CD8-positive, alpha-beta memory T cell (primary cell): Measurements from ENCODE around the gene GPR171. TPM values are rescaled to one million over a fixed set of nuclear protein-coding genes. Genes with fewer than 3 reads are reported as not detected.
A peak's percentile ranks its signal among the peaks of the same experiment; 100 is the strongest.
"Not testable (repeated sequence)": the region's sequence is repeated elsewhere in the genome, so short reads cannot be mapped to it uniquely, and the experiment has no call there.

Source experiments
- CTCF ChIA-PET: fragments of 350-600 bp; sonication (Branson Sonifier 250); formaldehyde crosslinking; loops from one replicate; lab custom pipeline; 2021; ENCODE audit warnings: antibody characterized with exemption; lab: Charles Lee
- POLR2A ChIA-PET: fragments of 350-600 bp; sonication (Branson Sonifier 250); formaldehyde crosslinking; loops from one replicate; lab custom pipeline; 2021; ENCODE audit warnings: antibody characterized with exemption; lab: Charles Lee
- DNase-seq, 5 donors: peaks; one replicate each; pipeline versions ENCODE4 v3.0.0 to v3.0.0-alpha.2; 2020 to 2022; ENCODE audit warnings: mixed read lengths in 1 of 5
- H3K27ac ChIP-seq: one replicate; pipeline ENCODE4 v1.7.0; 2013; ENCODE audit warnings: low read depth, mild to moderate bottlenecking, low read length, moderate library complexity
- H3K27me3 ChIP-seq: 2 replicates; pipeline ENCODE4 v1.7.0; 2013; ENCODE audit warnings: low read length, mild to moderate bottlenecking; ENCODE audit not compliant: insufficient read depth, poor library complexity, severe bottlenecking
- H3K36me3 ChIP-seq: 2 replicates; pipeline ENCODE4 v1.7.0; 2013; ENCODE audit warnings: mild to moderate bottlenecking, low read length, moderate library complexity; ENCODE audit not compliant: insufficient read depth
- H3K4me1 ChIP-seq: 2 replicates; pipeline ENCODE4 v1.7.0; 2013; ENCODE audit warnings: mild to moderate bottlenecking, low read length, moderate library complexity; ENCODE audit not compliant: insufficient read depth
- H3K4me3 ChIP-seq: 2 replicates; pipeline ENCODE4 v1.7.0; 2013; ENCODE audit warnings: mild to moderate bottlenecking, low read length
- H3K9me3 ChIP-seq: 2 replicates; pipeline ENCODE4 v1.7.0; 2013; ENCODE audit warnings: mild to moderate bottlenecking, low read length
- H3K27ac Mint-ChIP-seq, 8 donors: one replicate each; pipeline ENCODE4 v1.8.0; 2020 to 2021; ENCODE audit warnings: mixed read lengths in 8 of 8, mild to moderate bottlenecking in 6 of 8, inconsistent platforms in 3 of 8, moderate library complexity in 3 of 8
- H3K27me3 Mint-ChIP-seq, 2 donors: one replicate each; pipeline ENCODE4 v1.8.0; 2020 to 2021; ENCODE audit warnings: mixed read lengths in 2 of 2, mild to moderate bottlenecking in 1 of 2, moderate library complexity in 1 of 2
- H3K36me3 Mint-ChIP-seq, 3 donors: one replicate each; pipeline ENCODE4 v1.8.0; 2020 to 2021; ENCODE audit warnings: mixed read lengths in 3 of 3, inconsistent platforms in 1 of 3, mild to moderate bottlenecking in 1 of 3
- H3K4me1 Mint-ChIP-seq, 3 donors: one replicate each; pipeline ENCODE4 v1.8.0; 2020 to 2021; ENCODE audit warnings: mixed read lengths in 3 of 3, inconsistent platforms in 1 of 3, mild to moderate bottlenecking in 1 of 3
- H3K4me3 Mint-ChIP-seq, 7 donors: one replicate each; pipeline ENCODE4 v1.8.0; 2020 to 2021; ENCODE audit warnings: mixed read lengths in 7 of 7, mild to moderate bottlenecking in 6 of 7, moderate library complexity in 4 of 7, inconsistent platforms in 2 of 7
- H3K9me3 Mint-ChIP-seq, 5 donors: one replicate each; pipeline ENCODE4 v1.8.0; 2020 to 2022; ENCODE audit warnings: mixed read lengths in 5 of 5, mild to moderate bottlenecking in 3 of 5, moderate library complexity in 2 of 5, inconsistent platforms in 1 of 5
- polyA plus RNA-seq: library from polyadenylated mRNA; unstranded; fragments of 300-500 nt; fragmentation: Illumina TruSeq; gene quantifications from one replicate; pipeline ENCODE4 v1.2.3, GENCODE V29; 2021
- total RNA-seq, 2 experiments: library from RNA; stranded (reverse); gene quantifications; one replicate each; pipeline ENCODE4 v1.2.3, GENCODE V29; 2021

GPR171 gene, protein sequence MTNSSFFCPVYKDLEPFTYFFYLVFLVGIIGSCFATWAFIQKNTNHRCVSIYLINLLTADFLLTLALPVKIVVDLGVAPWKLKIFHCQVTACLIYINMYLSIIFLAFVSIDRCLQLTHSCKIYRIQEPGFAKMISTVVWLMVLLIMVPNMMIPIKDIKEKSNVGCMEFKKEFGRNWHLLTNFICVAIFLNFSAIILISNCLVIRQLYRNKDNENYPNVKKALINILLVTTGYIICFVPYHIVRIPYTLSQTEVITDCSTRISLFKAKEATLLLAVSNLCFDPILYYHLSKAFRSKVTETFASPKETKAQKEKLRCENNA
- total RNA-seq (100 to 1,000 TPM; 179 to 188 TPM), polyA plus RNA-seq (264 TPM)

DNA sequence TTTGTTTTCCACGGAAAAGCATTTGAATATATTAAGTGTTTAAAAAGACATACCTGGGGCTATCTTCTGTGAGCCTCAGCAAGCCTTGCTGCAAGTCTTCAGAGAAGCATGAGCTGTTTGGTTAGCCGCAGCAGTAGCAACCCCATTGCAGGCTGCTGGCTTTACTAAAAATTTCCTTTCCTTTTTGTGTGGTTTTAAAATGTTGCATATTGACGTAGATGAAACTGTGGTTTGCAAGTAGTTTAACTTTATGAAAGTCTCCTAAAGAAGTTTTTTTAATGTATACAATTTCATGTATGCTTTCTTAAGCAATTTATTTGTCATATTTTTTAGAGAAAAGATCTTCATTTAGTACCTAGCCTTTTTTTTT, at the start of gene GPR171:
GPR171 (minus strand) TSS at position 166 of the 370 bp plus-strand sequence. CDS start 3,830 bp downstream, outside the sequence.
- H3K9me3 Mint-ChIP-seq, result peaks cover 0 to 9% (median 0%) of the 10 kb centered on the region in 5 donors
- H3K27ac Mint-ChIP-seq, result peak within 1 kb of the TSS; percentile 91 to 97 (median 94)
- peaks cover 15 to 47% (median 32%) of the 10 kb centered on the region in 3 donors for H3K36me3 Mint-ChIP-seq
- CTCF ChIA-PET, result interaction anchor here (0.6 to 2.9 kb wide), 7 partner anchors 20 to 440 kb away, joined by 3 to 15 read pairs (median 4); partner anchors contain the start of gene SIAH2
- H3K4me3 Mint-ChIP-seq, result peak within 1 kb of the TSS; percentile 78 to 97 (median 88)
- Histone ChIP-seq H3K27ac (peak within 1 kb of the TSS; percentile 62), H3K4me3 (peak within 1 kb of the TSS; percentile 54), H3K27me3 (no peaks in the 10 kb centered on the region), H3K9me3 (no peaks in the 10 kb centered on the region), H3K4me1 (peaks cover 71% of the 10 kb centered on the region), H3K36me3 (peaks cover 11% of the 10 kb centered on the region)
- no peaks in the 10 kb centered on the region for H3K27me3 Mint-ChIP-seq
- POLR2A ChIA-PET, result interaction anchor here (0.6 to 1.6 kb wide), 5 partner anchors 8 to 439 kb away, joined by 3 to 4 read pairs (median 3); no protein-coding TSS in a partner anchor
- DNase-seq, result peak; percentile 46 to 86 (median 82)
- H3K4me1 Mint-ChIP-seq, result peaks cover 65 to 84% (median 76%) of the 10 kb centered on the region in 3 donors

DNA sequence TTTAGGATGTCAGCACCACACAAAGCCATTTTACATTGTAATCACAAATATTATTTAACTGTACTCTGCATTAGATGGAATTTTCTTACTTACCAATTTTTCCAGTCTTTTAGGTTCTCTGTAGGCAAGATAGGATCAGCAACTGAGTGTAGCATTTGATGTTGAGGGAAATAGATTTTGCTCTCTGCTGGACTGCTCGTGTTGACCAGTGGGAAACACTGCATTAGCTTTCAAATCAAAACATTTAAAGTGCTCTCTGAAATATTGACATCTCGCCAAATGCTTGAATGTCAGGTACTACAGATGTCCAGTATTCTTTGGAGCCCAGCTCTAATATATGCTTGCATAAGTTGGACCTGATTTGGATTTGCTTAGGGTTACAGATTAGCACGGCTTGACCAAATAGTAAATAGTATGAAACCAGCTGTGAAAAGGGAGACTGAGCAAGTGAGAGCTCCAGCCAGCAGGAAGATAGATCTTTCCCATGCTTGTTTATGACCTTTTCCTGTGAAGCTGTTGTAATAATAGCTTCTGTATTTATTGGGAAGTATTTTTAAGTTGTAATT, 45.8 kb upstream of the GPR171 start:
- H3K27ac ChIP-seq, result no peak overlapping the region
- Mint-ChIP-seq H3K4me1 (peaks cover 0 to 1% (median 0%) of the 10 kb centered on the region in 3 donors), H3K9me3 (no peaks in the 10 kb centered on the region), H3K4me3 (no peak overlapping the region), H3K27me3 (peaks cover 0 to 4% of the 10 kb centered on the region in 2 donors), H3K36me3 (peaks cover 0 to 6% (median 0%) of the 10 kb centered on the region in 3 donors), H3K27ac (no peak overlapping the region)
- no peaks in the 10 kb centered on the region for H3K9me3 ChIP-seq
- H3K27me3 ChIP-seq, result no peaks in the 10 kb centered on the region
- ChIA-PET CTCF (interaction anchor here (0.8 kb wide), 1 partner anchor 21 kb away, joined by 3 read pairs; no protein-coding TSS in a partner anchor), POLR2A (no interaction called here)
- no peaks in the 10 kb centered on the region for H3K4me1 ChIP-seq
- no peak for DNase-seq
- H3K36me3 ChIP-seq, result no peaks in the 10 kb centered on the region
- no peak overlapping the region for H3K4me3 ChIP-seq

- H3K4me3 Mint-ChIP-seq, CTCF ChIA-PET, DNase-seq: not testable (repeated sequence)
These were observed 39.0 kb upstream of the GPR171 start for GRCh38 chr3:151242006-151242405.

GRCh38 chr3:151236736-151237135, 33.7 kb upstream of the GPR171 start:
- Mint-ChIP-seq H3K27me3 (no peaks in the 10 kb centered on the region), H3K36me3 (no peaks in the 10 kb centered on the region), H3K9me3 (no peaks in the 10 kb centered on the region), H3K4me3 (no peak overlapping the region), H3K4me1 (peaks cover 5 to 34% (median 5%) of the 10 kb centered on the region in 3 donors), H3K27ac (no peak overlapping the region)
- Histone ChIP-seq H3K4me3 (no peak overlapping the region), H3K4me1 (no peaks in the 10 kb centered on the region), H3K9me3 (no peaks in the 10 kb centered on the region), H3K27me3 (no peaks in the 10 kb centered on the region), H3K27ac (no peak overlapping the region), H3K36me3 (no peaks in the 10 kb centered on the region)
- CTCF ChIA-PET, result interaction anchor here (1.4 kb wide), 1 partner anchor 69 kb away, joined by 5 read pairs; no protein-coding TSS in a partner anchor
- no peak for DNase-seq
- POLR2A ChIA-PET, result no interaction called here

More at GRCh38 chr3:151242006-151242405, 39.0 kb upstream of the GPR171 start:
- H3K27ac ChIP-seq, H3K4me3 ChIP-seq, POLR2A ChIA-PET, H3K9me3 ChIP-seq, H3K27me3 ChIP-seq, H3K9me3 Mint-ChIP-seq, H3K4me1 ChIP-seq, H3K27ac Mint-ChIP-seq, H3K36me3 Mint-ChIP-seq, H3K36me3 ChIP-seq, H3K27me3 Mint-ChIP-seq: not testable (repeated sequence)
- H3K4me1 Mint-ChIP-seq, result peaks cover 1 to 15% (median 5%) of the 10 kb centered on the region in 3 donors

GRCh38 chr3:151236316-151236715, 33.3 kb upstream of the GPR171 start:
- Mint-ChIP-seq H3K36me3 (no peaks in the 10 kb centered on the region), H3K27ac (peak overlapping the region in 1 of 8 donors; percentile 24), H3K4me1 (peaks cover 5 to 38% (median 6%) of the 10 kb centered on the region in 3 donors), H3K4me3 (no peak overlapping the region), H3K9me3 (no peaks in the 10 kb centered on the region), H3K27me3 (no peaks in the 10 kb centered on the region)
- ChIA-PET CTCF (interaction anchor here (1.4 kb wide), 1 partner anchor 68 kb away, joined by 5 read pairs; no protein-coding TSS in a partner anchor), POLR2A (no interaction called here)
- Histone ChIP-seq H3K36me3 (no peaks in the 10 kb centered on the region), H3K4me3 (no peak overlapping the region), H3K27ac (no peak overlapping the region), H3K4me1 (peaks cover under 1% of the 10 kb centered on the region), H3K9me3 (no peaks in the 10 kb centered on the region), H3K27me3 (no peaks in the 10 kb centered on the region)
- DNase-seq, result no peak

DNA sequence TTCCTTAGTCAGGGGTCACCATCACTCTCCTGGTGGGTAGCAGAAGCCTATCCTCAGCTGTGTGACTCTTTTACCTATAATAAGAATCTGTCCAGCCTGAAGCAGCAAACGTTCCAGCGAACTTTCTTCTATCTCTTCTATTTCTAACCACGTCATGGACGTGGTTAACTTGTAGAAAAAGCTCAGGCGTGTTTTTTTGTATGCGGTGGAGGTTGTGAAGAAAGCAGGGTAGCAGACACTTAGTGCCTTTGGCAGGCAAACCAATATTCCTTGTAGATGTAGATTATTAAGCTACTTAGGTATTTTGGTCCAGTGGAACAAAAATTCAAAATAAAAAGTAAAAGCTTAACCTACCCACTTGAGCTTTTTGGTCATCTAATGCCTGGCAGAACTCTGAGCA, 31.8 kb upstream of the GPR171 start:
- POLR2A ChIA-PET, result no interaction called here
- Histone ChIP-seq H3K4me3 (no peak overlapping the region), H3K9me3 (no peaks in the 10 kb centered on the region), H3K27ac (no peak overlapping the region), H3K4me1 (peaks cover 10% of the 10 kb centered on the region), H3K36me3 (no peaks in the 10 kb centered on the region), H3K27me3 (no peaks in the 10 kb centered on the region)
- peaks cover 12 to 41% (median 16%) of the 10 kb centered on the region in 3 donors for H3K4me1 Mint-ChIP-seq
- peak overlapping the region in 2 of 7 donors; percentile 33 to 62 for H3K4me3 Mint-ChIP-seq
- CTCF ChIA-PET, result interaction anchor here (0.8 to 1.9 kb wide), 3 partner anchors 48 to 68 kb away, joined by 3 to 9 read pairs (median 5); no protein-coding TSS in a partner anchor
- H3K27me3 Mint-ChIP-seq, result no peaks in the 10 kb centered on the region
- H3K36me3 Mint-ChIP-seq, result no peaks in the 10 kb centered on the region
- H3K27ac Mint-ChIP-seq, result peak overlapping the region in 6 of 8 donors; percentile 4 to 79 (median 28)
- DNase-seq, result no peak
- H3K9me3 Mint-ChIP-seq, result no peaks in the 10 kb centered on the region

GRCh38 chr3:151232991-151233390, 30.0 kb upstream of the GPR171 start:
- CTCF ChIA-PET, result interaction anchor here (0.6 to 1.3 kb wide), 2 partner anchors 50 to 65 kb away, joined by 3 to 5 read pairs; no protein-coding TSS in a partner anchor
- Histone ChIP-seq H3K4me1 (peaks cover 19% of the 10 kb centered on the region), H3K27me3 (no peaks in the 10 kb centered on the region), H3K4me3 (no peak overlapping the region), H3K9me3 (no peaks in the 10 kb centered on the region), H3K36me3 (no peaks in the 10 kb centered on the region), H3K27ac (no peak overlapping the region)
- H3K27ac Mint-ChIP-seq, result peak overlapping the region in 4 of 8 donors; percentile 21 to 85 (median 59)
- POLR2A ChIA-PET, result no interaction called here
- H3K4me3 Mint-ChIP-seq, result peak overlapping the region in 1 of 7 donors; percentile 5
- H3K9me3 Mint-ChIP-seq, result no peaks in the 10 kb centered on the region
- H3K36me3 Mint-ChIP-seq, result no peaks in the 10 kb centered on the region
- H3K4me1 Mint-ChIP-seq, result peaks cover 19 to 44% (median 23%) of the 10 kb centered on the region in 3 donors
- H3K27me3 Mint-ChIP-seq, result no peaks in the 10 kb centered on the region
- DNase-seq, result no peak
